Stimulated activated CD4-positive, alpha-beta T cell treated with anti-CD3 and anti-CD28 coated beads, TNF-alpha, amount 100 ng/mL, for 24 hours (primary cell): ENCODE data around the gene SPRING1.

Experiments
- DNase-seq, 3 experiments: peaks; one replicate each; pipeline ENCODE4 v3.0.0-alpha.2; 2020; ENCODE audit warnings: low read depth in 3 of 3

SPRING1 gene

GRCh38 chr12:116708826-116709756 lies 28.8 kb downstream of the SPRING1 start:
- DNase-seq = peak in 2 of 3 experiments; percentile 4 to 36

- no peak for DNase-seq
Measured at GRCh38 chr12:116707751-116708150, 30.1 kb downstream of the SPRING1 start.

GRCh38 chr12:116703214-116703795 lies 34.6 kb downstream of the SPRING1 start:
- DNase-seq = peak; percentile 42 to 55 (median 45)

- no peak for DNase-seq
Measured at GRCh38 chr12:116701432-116701831, 36.4 kb downstream of the SPRING1 start.

- DNase-seq = no peak
Measured at GRCh38 chr12:116700066-116700465, 37.8 kb downstream of the SPRING1 start.

- no peak for DNase-seq
Measured at GRCh38 chr12:116698554-116699075, 39.3 kb downstream of the SPRING1 start.

- no peak for DNase-seq
Measured at GRCh38 chr12:116698116-116698515, 39.8 kb downstream of the SPRING1 start.

- no peak for DNase-seq
Measured at GRCh38 chr12:116697716-116698115, 40.2 kb downstream of the SPRING1 start.

GRCh38 chr12:116697305-116697704 lies 40.6 kb downstream of the SPRING1 start:
- DNase-seq = no peak

- no peak for DNase-seq
Measured at GRCh38 chr12:116695464-116695725, 42.5 kb downstream of the SPRING1 start.

- DNase-seq = no peak
Measured at GRCh38 chr12:116694653-116695463, 43.0 kb downstream of the SPRING1 start.

GRCh38 chr12:116693286-116694227 lies 44.3 kb downstream of the SPRING1 start:
- no peak for DNase-seq

GRCh38 chr12:116692605-116693004 lies 45.3 kb downstream of the SPRING1 start:
- DNase-seq = no peak

- DNase-seq = no peak
Measured at GRCh38 chr12:116691636-116692035, 46.2 kb downstream of the SPRING1 start.

- DNase-seq = no peak
Measured at GRCh38 chr12:116691205-116691604, 46.7 kb downstream of the SPRING1 start.

- DNase-seq = no peak
Measured at GRCh38 chr12:116689979-116690744, 47.7 kb downstream of the SPRING1 start.

- no peak for DNase-seq
Measured at GRCh38 chr12:116689521-116689920, 48.3 kb downstream of the SPRING1 start.
